Measurements from ENCODE around the gene MIEF1.

DNA sequence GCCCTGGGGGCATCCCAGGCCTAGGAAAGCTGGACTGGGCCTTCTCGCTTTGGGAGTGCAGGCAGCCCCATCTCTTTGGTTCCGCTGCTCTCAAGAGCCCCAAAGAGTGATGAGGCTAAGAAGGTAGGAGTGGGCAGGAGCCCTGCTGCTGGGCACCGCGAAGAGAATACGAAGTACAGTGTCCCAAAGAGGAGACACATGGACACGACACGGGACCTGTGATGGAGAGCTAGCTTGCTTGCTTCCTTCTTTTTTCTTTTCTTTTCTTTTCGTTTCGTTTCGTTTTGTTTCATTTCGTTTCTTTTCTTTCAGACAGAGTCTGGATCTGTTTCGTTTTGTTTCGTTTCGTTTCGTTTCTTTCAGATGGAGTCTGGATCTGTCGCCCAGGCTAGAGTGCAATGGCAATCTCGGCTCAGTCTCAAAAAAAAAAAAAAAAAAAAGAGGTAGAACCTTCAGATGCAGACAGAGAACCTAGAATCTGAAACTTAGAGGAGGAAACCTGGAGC, 34.6 kb upstream of the MIEF1 start:
- no peak for TF ChIP-seq POLR2AphosphoS5 (IDR thresholded peaks at IDR 0.05; ENCODE audit: low read depth, low read length)
- TF ChIP-seq CTCF (IDR thresholded peaks at IDR 0.05): no peak
- TF ChIP-seq, protein P1, sequence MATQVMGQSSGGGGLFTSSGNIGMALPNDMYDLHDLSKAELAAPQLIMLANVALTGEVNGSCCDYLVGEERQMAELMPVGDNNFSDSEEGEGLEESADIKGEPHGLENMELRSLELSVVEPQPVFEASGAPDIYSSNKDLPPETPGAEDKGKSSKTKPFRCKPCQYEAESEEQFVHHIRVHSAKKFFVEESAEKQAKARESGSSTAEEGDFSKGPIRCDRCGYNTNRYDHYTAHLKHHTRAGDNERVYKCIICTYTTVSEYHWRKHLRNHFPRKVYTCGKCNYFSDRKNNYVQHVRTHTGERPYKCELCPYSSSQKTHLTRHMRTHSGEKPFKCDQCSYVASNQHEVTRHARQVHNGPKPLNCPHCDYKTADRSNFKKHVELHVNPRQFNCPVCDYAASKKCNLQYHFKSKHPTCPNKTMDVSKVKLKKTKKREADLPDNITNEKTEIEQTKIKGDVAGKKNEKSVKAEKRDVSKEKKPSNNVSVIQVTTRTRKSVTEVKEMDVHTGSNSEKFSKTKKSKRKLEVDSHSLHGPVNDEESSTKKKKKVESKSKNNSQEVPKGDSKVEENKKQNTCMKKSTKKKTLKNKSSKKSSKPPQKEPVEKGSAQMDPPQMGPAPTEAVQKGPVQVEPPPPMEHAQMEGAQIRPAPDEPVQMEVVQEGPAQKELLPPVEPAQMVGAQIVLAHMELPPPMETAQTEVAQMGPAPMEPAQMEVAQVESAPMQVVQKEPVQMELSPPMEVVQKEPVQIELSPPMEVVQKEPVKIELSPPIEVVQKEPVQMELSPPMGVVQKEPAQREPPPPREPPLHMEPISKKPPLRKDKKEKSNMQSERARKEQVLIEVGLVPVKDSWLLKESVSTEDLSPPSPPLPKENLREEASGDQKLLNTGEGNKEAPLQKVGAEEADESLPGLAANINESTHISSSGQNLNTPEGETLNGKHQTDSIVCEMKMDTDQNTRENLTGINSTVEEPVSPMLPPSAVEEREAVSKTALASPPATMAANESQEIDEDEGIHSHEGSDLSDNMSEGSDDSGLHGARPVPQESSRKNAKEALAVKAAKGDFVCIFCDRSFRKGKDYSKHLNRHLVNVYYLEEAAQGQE (IDR thresholded peaks at IDR 0.05; ENCODE audit: insufficient read depth in 1 of 2, low read depth in 2 of 2, low read length in 1 of 2): no peak
- no peak for TF ChIP-seq TCF7L2 (IDR thresholded peaks at IDR 0.05; ENCODE audit: low read depth, low read length)

All from Panc1 (cell line).